Astrocyte (in vitro differentiated cells and primary cell): ENCODE data around the gene GABRE.

Experiments
- EZH2 ChIP-seq: IDR thresholded peaks from 2 replicates; pipeline ENCODE4 v1.6.1; 2012; ENCODE audit warnings: mild to moderate bottlenecking, low read length, inconsistent platforms; ENCODE audit not compliant: insufficient read depth
- TF ChIP-seq, protein P1 (sequence below): IDR thresholded peaks from 2 replicates; pipeline ENCODE4 v1.5.1; 2011; ENCODE audit warnings: low read depth, mild to moderate bottlenecking, inconsistent platforms, low read length, moderate library complexity; ENCODE audit not compliant: insufficient read depth

DNA sequence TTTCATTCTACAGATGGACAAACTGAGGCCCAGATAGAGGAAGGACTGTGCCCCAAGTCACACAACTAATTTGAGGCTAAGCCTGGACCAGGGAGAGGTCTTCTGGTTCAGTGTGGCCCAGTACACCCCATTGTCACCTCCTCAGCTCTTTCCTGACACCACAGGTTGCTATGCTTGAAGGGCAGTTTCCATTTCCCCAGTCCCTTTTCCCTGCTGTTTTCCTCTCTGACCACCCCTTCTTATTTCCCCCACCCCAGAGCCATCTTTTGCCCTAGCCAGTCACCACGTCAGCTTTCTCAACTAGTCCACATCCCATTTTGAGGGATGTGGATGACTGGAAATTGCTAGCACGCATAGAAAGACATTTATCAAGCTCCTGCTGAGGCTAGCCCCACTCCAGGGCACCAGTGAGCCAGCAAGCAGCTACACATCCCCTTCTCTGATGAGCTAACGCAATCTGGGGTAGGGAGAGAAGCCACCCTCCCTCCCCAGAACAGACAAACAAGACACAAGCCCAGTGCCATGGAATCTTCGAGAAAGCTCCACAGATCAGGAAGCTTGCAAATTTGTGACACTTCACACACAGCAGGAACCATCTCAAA, 1.3 kb downstream of the GABRE start:
- TF ChIP-seq, protein P1, sequence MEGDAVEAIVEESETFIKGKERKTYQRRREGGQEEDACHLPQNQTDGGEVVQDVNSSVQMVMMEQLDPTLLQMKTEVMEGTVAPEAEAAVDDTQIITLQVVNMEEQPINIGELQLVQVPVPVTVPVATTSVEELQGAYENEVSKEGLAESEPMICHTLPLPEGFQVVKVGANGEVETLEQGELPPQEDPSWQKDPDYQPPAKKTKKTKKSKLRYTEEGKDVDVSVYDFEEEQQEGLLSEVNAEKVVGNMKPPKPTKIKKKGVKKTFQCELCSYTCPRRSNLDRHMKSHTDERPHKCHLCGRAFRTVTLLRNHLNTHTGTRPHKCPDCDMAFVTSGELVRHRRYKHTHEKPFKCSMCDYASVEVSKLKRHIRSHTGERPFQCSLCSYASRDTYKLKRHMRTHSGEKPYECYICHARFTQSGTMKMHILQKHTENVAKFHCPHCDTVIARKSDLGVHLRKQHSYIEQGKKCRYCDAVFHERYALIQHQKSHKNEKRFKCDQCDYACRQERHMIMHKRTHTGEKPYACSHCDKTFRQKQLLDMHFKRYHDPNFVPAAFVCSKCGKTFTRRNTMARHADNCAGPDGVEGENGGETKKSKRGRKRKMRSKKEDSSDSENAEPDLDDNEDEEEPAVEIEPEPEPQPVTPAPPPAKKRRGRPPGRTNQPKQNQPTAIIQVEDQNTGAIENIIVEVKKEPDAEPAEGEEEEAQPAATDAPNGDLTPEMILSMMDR = no peak
- no peak for TF ChIP-seq EZH2
